ENCODE results near the gene ACOX2. TPM values are rescaled to one million over a fixed set of nuclear protein-coding genes. Genes with fewer than 3 reads are reported as not detected.

The ACOX2 gene
- total and polyA plus RNA-seq, 2 of the 13 experiments (the other 11 are each of a cell fraction or from before 2014, with no cell fraction given) = 42.6 to 98.5 TPM

DNA sequence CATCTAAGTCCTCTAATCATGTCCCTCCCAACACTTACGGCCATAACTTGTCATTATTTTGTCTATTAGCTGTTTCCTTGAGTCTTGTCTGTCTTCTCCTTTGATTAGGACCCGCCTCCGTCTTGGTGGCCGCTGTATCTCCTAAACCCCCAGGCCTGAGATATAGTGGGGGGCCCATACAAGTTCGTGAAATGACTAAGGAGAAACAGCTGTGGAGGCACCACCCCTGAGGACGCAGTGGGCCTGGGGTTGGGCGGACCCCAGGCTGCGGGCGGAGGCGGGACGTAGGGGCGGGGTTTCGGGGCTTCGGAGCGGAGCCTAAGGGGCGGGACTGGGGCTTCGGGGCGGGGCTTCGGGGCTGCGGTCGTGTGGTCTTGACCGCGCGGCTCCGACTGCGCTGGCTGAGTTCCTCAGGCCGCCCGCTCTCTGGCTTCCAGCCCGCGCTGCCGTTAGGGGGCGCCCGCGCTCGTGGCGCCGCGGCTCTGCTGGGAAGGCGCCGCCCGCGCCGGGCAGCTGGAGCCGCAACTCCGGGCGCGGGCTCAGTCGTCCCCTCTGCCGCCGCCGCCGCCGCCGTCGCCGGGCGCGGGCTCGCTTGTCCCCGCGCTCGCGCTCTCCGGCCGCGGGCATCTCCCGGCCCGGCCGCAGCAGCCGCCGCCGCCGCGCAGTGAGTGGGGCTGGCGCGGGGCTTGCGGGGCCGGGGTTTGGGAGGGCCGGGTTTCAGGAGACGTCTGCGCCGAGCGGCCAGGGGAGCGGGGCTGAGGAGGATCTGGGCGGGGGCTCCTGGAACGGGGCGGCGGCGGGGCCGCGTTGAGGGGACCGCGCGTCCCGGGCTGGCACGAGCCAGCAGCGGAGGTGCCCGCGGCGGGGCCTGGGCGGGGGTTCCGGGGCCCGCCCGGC lies 45.2 kb downstream of the ACOX2 start, which contains the start of gene KCTD6 (continued):
- TF ChIP-seq, protein P1, sequence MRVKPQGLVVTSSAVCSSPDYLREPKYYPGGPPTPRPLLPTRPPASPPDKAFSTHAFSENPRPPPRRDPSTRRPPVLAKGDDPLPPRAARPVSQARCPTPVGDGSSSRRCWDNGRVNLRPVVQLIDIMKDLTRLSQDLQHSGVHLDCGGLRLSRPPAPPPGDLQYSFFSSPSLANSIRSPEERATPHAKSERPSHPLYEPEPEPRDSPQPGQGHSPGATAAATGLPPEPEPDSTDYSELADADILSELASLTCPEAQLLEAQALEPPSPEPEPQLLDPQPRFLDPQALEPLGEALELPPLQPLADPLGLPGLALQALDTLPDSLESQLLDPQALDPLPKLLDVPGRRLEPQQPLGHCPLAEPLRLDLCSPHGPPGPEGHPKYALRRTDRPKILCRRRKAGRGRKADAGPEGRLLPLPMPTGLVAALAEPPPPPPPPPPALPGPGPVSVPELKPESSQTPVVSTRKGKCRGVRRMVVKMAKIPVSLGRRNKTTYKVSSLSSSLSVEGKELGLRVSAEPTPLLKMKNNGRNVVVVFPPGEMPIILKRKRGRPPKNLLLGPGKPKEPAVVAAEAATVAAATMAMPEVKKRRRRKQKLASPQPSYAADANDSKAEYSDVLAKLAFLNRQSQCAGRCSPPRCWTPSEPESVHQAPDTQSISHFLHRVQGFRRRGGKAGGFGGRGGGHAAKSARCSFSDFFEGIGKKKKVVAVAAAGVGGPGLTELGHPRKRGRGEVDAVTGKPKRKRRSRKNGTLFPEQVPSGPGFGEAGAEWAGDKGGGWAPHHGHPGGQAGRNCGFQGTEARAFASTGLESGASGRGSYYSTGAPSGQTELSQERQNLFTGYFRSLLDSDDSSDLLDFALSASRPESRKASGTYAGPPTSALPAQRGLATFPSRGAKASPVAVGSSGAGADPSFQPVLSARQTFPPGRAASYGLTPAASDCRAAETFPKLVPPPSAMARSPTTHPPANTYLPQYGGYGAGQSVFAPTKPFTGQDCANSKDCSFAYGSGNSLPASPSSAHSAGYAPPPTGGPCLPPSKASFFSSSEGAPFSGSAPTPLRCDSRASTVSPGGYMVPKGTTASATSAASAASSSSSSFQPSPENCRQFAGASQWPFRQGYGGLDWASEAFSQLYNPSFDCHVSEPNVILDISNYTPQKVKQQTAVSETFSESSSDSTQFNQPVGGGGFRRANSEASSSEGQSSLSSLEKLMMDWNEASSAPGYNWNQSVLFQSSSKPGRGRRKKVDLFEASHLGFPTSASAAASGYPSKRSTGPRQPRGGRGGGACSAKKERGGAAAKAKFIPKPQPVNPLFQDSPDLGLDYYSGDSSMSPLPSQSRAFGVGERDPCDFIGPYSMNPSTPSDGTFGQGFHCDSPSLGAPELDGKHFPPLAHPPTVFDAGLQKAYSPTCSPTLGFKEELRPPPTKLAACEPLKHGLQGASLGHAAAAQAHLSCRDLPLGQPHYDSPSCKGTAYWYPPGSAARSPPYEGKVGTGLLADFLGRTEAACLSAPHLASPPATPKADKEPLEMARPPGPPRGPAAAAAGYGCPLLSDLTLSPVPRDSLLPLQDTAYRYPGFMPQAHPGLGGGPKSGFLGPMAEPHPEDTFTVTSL (CRISPR knock-in tag; IDR thresholded peaks at IDR 0.05; ENCODE audit: borderline replicate concordance) = no peak
- TF ChIP-seq DNMT1 (CRISPR knock-in tag; IDR thresholded peaks at IDR 0.05) = no peak
- TF ChIP-seq SAFB2 (CRISPR knock-in tag; IDR thresholded peaks at IDR 0.05; ENCODE audit: borderline replicate concordance, low read depth) = no peak
- no peak for TF ChIP-seq IRF2 (CRISPR knock-in tag; IDR thresholded peaks at IDR 0.05)
- TF ChIP-seq, protein P2, sequence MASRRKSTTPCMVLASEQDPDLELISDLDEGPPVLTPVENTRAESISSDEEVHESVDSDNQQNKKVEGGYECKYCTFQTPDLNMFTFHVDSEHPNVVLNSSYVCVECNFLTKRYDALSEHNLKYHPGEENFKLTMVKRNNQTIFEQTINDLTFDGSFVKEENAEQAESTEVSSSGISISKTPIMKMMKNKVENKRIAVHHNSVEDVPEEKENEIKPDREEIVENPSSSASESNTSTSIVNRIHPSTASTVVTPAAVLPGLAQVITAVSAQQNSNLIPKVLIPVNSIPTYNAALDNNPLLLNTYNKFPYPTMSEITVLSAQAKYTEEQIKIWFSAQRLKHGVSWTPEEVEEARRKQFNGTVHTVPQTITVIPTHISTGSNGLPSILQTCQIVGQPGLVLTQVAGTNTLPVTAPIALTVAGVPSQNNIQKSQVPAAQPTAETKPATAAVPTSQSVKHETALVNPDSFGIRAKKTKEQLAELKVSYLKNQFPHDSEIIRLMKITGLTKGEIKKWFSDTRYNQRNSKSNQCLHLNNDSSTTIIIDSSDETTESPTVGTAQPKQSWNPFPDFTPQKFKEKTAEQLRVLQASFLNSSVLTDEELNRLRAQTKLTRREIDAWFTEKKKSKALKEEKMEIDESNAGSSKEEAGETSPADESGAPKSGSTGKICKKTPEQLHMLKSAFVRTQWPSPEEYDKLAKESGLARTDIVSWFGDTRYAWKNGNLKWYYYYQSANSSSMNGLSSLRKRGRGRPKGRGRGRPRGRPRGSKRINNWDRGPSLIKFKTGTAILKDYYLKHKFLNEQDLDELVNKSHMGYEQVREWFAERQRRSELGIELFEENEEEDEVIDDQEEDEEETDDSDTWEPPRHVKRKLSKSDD (CRISPR knock-in tag; IDR thresholded peaks at IDR 0.05; ENCODE audit: low read depth) = no peak
- TF ChIP-seq GABPB1 (CRISPR knock-in tag; IDR thresholded peaks at IDR 0.05) = peak; percentile 56; the same call in 1 of the 2 replicates
- no peak for TF ChIP-seq PHF5A (CRISPR knock-in tag; IDR thresholded peaks at IDR 0.05; ENCODE audit: low read depth, unreplicated experiment)
- TF ChIP-seq DPF2 (CRISPR knock-in tag; IDR thresholded peaks at IDR 0.05; ENCODE audit: borderline replicate concordance, low read depth) = no peak
- TF ChIP-seq FOXP1 (IDR thresholded peaks at IDR 0.05) = no peak
- no peak for TF ChIP-seq FOXP1 (CRISPR knock-in tag; IDR thresholded peaks at IDR 0.05)
- peak; percentile 27; the same call in 1 of the 2 replicates for TF ChIP-seq SOX5 (CRISPR knock-in tag; IDR thresholded peaks at IDR 0.05; ENCODE audit: borderline replicate concordance)
- no peak for TF ChIP-seq ZNF790 (CRISPR knock-in tag; IDR thresholded peaks at IDR 0.05; ENCODE audit: borderline replicate concordance)
- no peak for TF ChIP-seq SRY (CRISPR knock-in tag; IDR thresholded peaks at IDR 0.05)
- peak; percentile 98 for TF ChIP-seq RAD21 (CRISPR knock-in tag; IDR thresholded peaks at IDR 0.05)
- peak; percentile 79 for TF ChIP-seq MED1 (CRISPR knock-in tag; IDR thresholded peaks at IDR 0.05)
- TF ChIP-seq ATF1 (CRISPR knock-in tag; IDR thresholded peaks at IDR 0.05) = no peak
- TF ChIP-seq TP53 (CRISPR knock-in tag; conservative IDR thresholded peaks at IDR 0.05) = no peak
- no peak for TF ChIP-seq ERF (CRISPR knock-in tag; IDR thresholded peaks at IDR 0.05)
- TF ChIP-seq, protein P3, sequence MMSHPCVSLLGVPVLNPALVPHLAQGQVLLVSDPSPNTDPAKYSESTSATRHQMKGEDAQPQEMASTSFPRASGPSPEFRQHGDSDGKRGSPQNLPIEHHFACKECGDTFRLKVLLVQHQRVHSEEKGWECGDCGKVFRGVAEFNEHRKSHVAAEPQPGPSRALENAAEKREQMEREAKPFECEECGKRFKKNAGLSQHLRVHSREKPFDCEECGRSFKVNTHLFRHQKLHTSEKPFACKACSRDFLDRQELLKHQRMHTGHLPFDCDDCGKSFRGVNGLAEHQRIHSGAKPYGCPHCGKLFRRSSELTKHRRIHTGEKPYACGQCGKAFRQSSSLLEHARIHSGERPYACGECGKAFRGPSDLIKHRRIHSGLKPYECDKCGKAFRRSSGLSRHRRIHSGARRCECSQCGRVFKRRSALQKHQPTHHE (CRISPR knock-in tag; IDR thresholded peaks at IDR 0.05; ENCODE audit: borderline replicate concordance) = no peak
